ENCODE results near the gene NR0B1. TPM values are rescaled to one million over a fixed set of nuclear protein-coding genes. Genes with fewer than 3 reads are reported as not detected.

Gene NR0B1
- 1.5 and 2.0 TPM in 2 replicates for total RNA-seq (2014; rRNA removed; shearing (Covaris generic))
- 1.6 and 2.4 TPM in 2 replicates for polyA plus RNA-seq (2015; cell fraction: cytosol; rRNA removed)
- 0.18 and 2.8 TPM in 2 replicates for polyA plus RNA-seq (2015; cell fraction: nucleus; rRNA removed)

- DNase-seq (ENCODE audit: low read depth, low spot score), result peak; percentile 2
- in situ Hi-C loops (cut with HindIII; ENCODE audit: low pct_unique_long_range_greater_than_20kb, low sequenced_read_pairs), result no loop called here
These were observed at the start of gene NR0B1 for GRCh38 chrX:30309139-30309571. NR0B1 (minus strand) TSS chrX:30309390; CDS start chrX:30309363, 27 bp downstream.

DNA sequence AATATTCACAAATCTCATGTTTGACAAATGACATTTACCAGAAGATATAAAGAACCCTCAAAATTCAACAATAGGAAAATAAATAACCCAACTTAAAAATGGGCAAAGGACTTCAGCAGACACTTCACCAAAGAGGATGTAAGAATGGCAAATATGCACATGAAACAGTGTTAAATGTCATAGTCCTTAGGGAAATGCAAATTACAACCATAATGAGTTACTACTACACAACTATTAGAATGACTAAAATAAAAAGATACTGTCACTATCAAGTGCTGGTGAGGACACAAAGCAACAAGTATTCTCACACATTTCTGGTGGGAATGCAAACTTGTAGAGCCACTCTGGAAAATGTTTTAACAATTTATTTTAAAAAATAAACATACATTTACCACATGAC is 40.8 kb upstream of the NR0B1 start:
- no peak for DNase-seq (ENCODE audit: low read depth, low spot score)
- in situ Hi-C loops (cut with HindIII; ENCODE audit: low pct_unique_long_range_greater_than_20kb, low sequenced_read_pairs), result no loop called here

DNA sequence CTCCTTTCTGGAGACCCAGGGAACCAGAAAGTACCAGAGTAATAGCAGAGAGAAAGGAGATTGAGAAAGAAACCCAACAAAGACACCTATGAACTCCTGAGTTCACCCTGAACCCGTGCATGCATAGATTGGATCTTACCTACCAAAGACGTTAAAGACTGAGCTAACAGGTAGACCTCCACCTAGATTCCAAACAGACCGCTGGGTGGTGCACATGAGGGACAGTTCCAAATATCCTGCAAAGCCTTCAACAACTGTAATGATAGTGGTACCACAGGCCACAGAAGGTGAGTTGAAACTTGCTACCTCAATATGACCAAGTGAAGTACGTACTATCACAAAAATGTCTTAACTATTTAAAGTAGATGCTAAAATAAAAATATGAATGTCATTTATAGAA is 34.0 kb upstream of the NR0B1 start:
- in situ Hi-C loops (cut with HindIII; ENCODE audit: low pct_unique_long_range_greater_than_20kb, low sequenced_read_pairs), result no loop called here
- DNase-seq (ENCODE audit: low read depth, low spot score), result no peak

GRCh38 chrX:30340753-30341152 is 31.6 kb upstream of the NR0B1 start:
- in situ Hi-C loops (cut with HindIII; ENCODE audit: low pct_unique_long_range_greater_than_20kb, low sequenced_read_pairs), result no loop called here
- no peak for DNase-seq (ENCODE audit: low read depth, low spot score)

GRCh38 chrX:30327762-30328161 is 18.6 kb upstream of the NR0B1 start:
- in situ Hi-C loops (cut with HindIII; ENCODE audit: low pct_unique_long_range_greater_than_20kb, low sequenced_read_pairs), result no loop called here
- DNase-seq (ENCODE audit: low read depth, low spot score), result peak; percentile 4

DNA sequence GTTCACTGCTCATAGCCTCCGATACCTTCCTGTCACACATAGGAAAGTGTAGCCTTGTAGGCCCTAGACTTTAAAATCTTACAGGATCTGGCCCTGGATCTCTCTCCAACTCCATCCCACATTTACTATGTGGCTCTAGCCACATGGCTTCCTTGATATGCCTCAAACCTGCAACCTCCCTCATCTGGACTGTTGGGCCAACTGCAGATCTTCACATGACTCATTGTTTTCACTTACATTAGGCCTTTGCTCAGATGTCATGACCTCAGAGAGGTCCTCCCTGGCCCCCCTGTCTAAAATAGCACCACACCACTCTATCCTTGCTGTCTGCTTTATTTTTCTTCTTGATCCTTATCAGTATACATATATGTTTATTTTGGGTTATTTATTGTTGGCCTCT is 8.1 kb upstream of the NR0B1 start:
- no peak for DNase-seq (ENCODE audit: low read depth, low spot score)
- in situ Hi-C loops (cut with HindIII; ENCODE audit: low pct_unique_long_range_greater_than_20kb, low sequenced_read_pairs), result no loop called here

GRCh38 chrX:30313322-30313721 is 4.1 kb upstream of the NR0B1 start:
- in situ Hi-C loops (cut with HindIII; ENCODE audit: low pct_unique_long_range_greater_than_20kb, low sequenced_read_pairs), result no loop called here
- DNase-seq (ENCODE audit: low read depth, low spot score), result no peak

- in situ Hi-C loops (cut with HindIII; ENCODE audit: low pct_unique_long_range_greater_than_20kb, low sequenced_read_pairs), result no loop called here
- no peak for DNase-seq (ENCODE audit: low read depth, low spot score)
These were observed 3.7 kb upstream of the NR0B1 start for GRCh38 chrX:30312858-30313257.

- DNase-seq (ENCODE audit: low read depth, low spot score), result no peak
- in situ Hi-C loops (cut with HindIII; ENCODE audit: low pct_unique_long_range_greater_than_20kb, low sequenced_read_pairs), result no loop called here
These were observed 1.4 kb upstream of the NR0B1 start for GRCh38 chrX:30310429-30311206.

DNA sequence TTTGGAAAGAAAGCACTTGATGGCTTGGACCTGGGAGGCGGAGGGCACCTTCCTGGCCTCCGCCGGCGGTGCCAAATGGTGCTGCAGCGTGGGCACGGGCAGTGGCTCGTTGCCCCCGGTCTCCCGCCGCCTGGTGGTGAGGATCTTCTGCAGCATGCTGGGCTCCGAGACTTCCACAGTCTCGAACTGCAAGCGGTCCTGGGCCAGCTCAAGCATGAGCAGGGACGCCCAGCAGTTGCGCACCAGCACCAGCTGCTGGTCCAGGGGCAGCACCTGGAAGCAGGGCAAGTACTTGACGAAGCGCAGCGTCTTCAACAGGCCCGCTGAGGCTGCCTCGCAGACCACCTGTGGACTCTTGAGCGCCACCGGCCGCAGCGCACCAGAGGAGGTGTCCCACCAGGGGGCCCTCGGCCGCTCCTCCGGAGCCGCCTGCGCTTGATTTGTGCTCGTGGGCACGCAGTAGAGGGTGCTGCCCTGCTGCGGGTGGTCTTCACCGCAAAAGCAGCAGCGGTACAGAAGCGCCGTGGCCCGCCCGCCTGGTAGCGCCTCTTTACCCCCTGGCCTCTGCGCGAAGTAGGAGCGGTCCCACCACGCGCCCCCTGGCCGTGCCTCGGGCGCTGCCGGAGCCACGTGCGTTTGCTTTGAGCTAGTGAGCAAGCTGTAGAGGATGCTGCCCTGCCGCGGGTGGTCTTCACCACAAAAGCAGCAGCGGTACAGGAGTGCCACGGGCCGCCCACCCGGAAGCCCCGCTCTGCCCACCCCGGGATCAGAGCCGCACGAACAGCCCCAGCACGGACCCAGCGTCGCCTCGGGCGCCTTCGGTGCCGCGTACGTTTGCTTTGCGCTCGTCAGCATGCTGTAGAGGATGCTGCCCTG is 689 bp downstream of the NR0B1 start:
- in situ Hi-C loops (cut with HindIII; ENCODE audit: low pct_unique_long_range_greater_than_20kb, low sequenced_read_pairs), result no loop called here
- DNase-seq (ENCODE audit: low read depth, low spot score), result peak; percentile 62

DNA sequence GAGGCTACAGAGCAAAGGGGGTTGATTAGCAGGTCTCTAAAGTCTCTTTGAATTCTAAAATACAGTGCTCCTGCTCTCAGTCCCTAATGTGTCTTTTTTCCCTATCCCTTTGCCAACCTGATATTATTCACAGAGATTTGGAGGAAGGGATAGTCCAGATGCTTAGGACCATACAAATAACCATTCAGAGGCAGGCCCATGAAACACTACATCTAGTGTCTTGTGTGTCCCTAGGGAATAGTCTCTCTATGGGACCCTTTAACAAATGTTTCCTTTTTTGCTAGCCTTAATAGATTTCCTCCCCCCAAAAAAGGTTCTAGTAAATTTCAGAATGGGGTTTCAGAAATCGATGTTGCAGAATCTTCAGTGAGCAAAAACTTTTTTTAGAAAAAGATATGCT is 1.7 kb downstream of the NR0B1 start:
- in situ Hi-C loops (cut with HindIII; ENCODE audit: low pct_unique_long_range_greater_than_20kb, low sequenced_read_pairs), result no loop called here
- DNase-seq (ENCODE audit: low read depth, low spot score), result peak; percentile 68

DNA sequence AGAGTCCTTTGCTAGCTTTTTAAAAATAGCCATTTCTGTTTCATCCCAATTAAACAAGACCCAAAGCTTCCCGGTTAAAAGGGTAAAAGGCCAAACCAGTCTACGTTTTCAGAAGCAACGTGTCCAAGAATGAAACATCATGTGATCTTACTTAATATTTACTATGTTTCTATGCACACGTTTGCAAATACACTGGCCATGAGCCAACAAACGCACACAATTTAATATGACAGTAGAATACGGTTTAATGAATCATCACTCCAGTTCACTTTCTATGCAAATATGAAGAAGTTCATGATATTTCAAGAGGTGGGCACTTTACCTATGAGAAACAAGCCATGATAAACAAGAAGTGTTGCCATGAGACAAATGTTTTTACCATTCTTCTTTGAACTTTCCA is 4.3 kb downstream of the NR0B1 start:
- in situ Hi-C loops (cut with HindIII; ENCODE audit: low pct_unique_long_range_greater_than_20kb, low sequenced_read_pairs), result no loop called here
- DNase-seq (ENCODE audit: low read depth, low spot score), result no peak

- in situ Hi-C loops (cut with HindIII; ENCODE audit: low pct_unique_long_range_greater_than_20kb, low sequenced_read_pairs), result no loop called here
- peak; percentile 53 for DNase-seq (ENCODE audit: low read depth, low spot score)
These were observed 6.2 kb downstream of the NR0B1 start for GRCh38 chrX:30302956-30303355.

DNA sequence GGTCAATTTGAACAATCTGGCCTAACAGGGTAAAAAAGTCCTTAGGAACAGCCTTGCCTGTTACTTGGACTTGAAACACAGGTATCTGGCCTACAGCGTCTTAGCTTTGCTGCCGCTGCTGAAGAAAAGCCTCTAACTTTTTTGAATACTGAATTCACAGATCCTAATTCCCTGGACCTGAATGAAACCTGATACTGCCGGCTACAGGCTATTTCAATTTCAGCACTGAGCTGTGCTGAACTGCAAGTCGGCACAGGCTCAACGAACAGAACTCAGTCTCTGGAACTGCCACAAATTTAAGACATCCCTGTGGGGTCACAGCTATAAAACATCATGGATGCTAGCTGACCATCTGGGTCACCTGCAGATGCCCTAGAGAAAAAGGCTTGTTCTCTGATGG is 7.2 kb downstream of the NR0B1 start:
- in situ Hi-C loops (cut with HindIII; ENCODE audit: low pct_unique_long_range_greater_than_20kb, low sequenced_read_pairs), result no loop called here
- no peak for DNase-seq (ENCODE audit: low read depth, low spot score)

GRCh38 chrX:30301208-30301607 is 8.0 kb downstream of the NR0B1 start:
- DNase-seq (ENCODE audit: low read depth, low spot score), result no peak
- in situ Hi-C loops (cut with HindIII; ENCODE audit: low pct_unique_long_range_greater_than_20kb, low sequenced_read_pairs), result no loop called here

GRCh38 chrX:30296408-30297254 is 12.6 kb downstream of the NR0B1 start:
- in situ Hi-C loops (cut with HindIII; ENCODE audit: low pct_unique_long_range_greater_than_20kb, low sequenced_read_pairs), result no loop called here
- DNase-seq (ENCODE audit: low read depth, low spot score), result no peak

- peak; percentile 40 for DNase-seq (ENCODE audit: low read depth, low spot score)
- in situ Hi-C loops (cut with HindIII; ENCODE audit: low pct_unique_long_range_greater_than_20kb, low sequenced_read_pairs), result no loop called here
These were observed 25.6 kb downstream of the NR0B1 start for GRCh38 chrX:30283456-30284200.

All from SK-MEL-5 (cell line).